Measurements from ENCODE around the gene CYP46A1.

GRCh38 chr14:99668307-99669295 lies 15.5 kb upstream of the CYP46A1 start:
- no peak for TF ChIP-seq GATA2 (IDR thresholded peaks at IDR 0.05; ENCODE audit: low read depth, low read length)
- TF ChIP-seq GATA3 (IDR thresholded peaks at IDR 0.05; ENCODE audit: low read depth, low read length), result no peak
